Frontal cortex (tissue), 4 donors: ENCODE results near the gene FOXC1. TPM values are rescaled to one million over a fixed set of nuclear protein-coding genes. Genes with fewer than 3 reads are reported as not detected.

Source experiments
- DNase-seq, 2 donors: peaks; one replicate each; pipeline ENCODE4 v3.0.0; 2012; ENCODE audit warnings: low spot score in 2 of 2
- FAIRE-seq: peaks from 2 replicates; lab custom pipeline; 2012; peaks lifted over from hg19 to GRCh38; lab: Jason Lieb, UNC
- total RNA-seq: library from RNA; depleted of rRNA; stranded (reverse); fragments of >200 nt; gene quantifications from one replicate; pipeline ENCODE4 v1.2.3, GENCODE V29; 2014
- donor health status: control.
- donor health status: control.
- donor health status: control.

The FOXC1 gene
- total RNA-seq, 1 donor from 2014 or later: 4.1 TPM

DNA sequence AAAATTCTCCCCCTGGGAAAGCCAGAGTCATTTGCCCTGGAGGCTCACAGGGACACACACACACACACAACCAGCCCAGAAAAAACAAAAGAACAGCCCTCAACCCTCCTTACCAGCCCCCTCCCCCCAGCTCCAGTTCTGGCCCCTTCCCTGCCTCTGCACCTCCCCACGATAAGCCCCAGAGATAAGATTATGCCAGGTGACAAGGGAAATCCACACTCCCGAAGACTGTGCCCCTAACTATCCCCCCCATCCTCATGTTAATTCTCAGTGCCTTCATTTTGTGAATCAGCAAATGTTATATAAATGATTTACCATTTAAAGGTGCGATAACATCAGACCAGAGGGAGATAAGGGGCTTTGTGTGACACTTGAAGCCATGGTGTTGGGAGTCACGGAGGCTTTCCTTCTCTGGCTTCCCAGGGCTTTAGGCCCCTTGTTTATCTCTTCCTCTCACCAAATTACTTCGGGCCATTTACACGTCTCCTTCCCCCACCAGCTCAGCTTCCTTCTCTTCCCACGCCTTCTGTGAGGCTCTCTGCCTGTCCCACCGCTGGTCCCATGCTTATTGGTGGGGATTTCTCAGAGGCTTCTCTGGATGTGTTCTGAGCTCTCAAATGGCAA lies 12.5 kb upstream of the FOXC1 start:
- DNase-seq (no peak), FAIRE-seq (no peak)

DNA sequence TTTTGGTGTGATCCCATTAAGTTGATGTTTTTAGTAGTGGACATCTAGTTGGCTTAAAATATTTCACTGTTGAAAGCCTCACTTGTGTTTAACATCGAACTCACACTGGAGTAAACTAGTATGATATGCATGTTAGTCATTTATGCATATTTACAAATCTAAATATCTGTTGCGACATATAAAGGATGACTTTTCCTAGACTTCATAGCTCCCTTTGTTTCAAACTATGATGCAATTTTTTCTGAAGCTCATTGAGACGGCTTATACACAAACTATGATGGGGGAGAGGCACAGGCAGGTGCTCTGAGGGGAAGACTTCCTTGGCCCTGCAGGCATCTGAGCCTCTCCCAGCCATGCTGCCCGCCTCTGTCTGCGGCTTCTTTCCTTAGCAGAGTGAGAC lies 11.8 kb upstream of the FOXC1 start:
- FAIRE-seq (no peak), DNase-seq (no peak)

DNA sequence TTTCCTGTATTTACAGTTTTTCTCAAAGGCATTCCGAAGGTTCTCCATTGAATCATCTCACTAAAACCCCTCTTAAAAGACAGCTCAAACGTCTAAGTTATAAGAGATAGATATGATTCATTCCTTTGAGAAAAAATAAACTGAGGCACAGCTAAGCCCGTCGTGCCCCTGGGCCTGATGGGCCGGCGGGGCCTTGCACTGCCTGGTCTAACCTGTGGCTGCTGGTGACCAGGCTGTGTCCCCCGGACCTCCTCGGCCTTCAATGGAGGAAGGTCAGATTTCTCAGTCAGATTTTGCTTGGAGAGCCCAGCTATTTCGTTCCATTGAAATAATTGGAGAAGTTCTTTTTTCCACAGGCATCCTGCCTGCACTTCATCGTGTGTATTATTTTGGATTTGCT lies 11.3 kb upstream of the FOXC1 start:
- no peak for FAIRE-seq
- DNase-seq: no peak

DNA sequence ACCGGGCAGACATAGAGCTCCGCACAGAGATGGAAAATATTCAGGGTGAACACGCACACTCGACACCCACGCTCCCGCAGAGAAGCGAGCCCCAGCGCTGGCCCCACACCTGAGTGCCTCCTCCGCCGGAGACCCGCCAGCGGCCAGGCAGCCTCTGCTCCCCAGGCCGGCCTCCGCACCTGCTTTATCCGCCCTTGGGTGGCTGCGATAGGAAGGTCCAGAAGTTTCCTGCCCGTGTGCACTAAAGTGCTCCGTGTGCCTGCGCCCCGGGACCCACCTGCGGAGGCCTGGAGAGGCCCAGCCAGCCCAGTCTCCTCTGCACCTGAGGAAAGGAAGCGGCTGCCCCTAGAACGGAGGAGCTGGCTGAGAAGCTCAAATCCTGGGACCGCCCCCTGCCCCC lies 10.8 kb upstream of the FOXC1 start:
- FAIRE-seq: no peak
- DNase-seq: no peak

- FAIRE-seq: no peak
- DNase-seq: no peak
Measured at GRCh38 chr6:1599469-1599868, 10.2 kb upstream of the FOXC1 start.

DNA sequence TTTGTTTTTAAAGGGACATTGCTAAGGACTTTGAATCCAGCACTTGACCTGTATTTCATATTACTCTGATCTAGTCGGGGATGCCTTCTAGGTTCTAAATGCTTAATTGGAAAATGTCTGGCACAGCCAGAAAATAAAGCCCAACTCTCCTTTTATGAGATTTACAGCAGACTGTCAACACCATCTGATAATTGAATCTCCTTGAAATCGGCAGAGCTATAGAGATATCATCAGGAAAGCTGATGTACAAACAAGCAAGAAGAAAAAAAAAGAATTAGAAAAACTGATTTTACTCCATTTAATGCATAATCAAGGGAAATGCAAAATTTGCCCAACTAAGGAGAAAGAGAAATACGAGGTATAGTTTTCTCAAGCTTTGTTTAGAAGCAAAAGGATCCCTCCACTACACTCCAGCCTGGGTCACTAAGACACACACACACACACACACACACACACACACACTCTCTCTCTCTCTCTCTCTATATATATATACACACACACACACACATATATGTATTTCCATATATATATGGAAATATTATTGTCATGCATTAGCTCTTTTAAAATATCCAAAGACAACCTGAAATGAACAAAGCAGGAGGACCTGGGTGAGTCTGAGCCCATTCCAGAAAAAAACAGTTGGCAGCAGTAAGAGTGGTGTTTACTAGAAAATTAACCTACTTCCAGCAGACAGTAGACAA lies 9.5 kb upstream of the FOXC1 start:
- no peak for FAIRE-seq

GRCh38 chr6:1600764-1601157 lies 9.0 kb upstream of the FOXC1 start:
- FAIRE-seq (no peak), DNase-seq (no peak)

More for the DNA sequence above, 9.5 kb upstream of the FOXC1 start:
- no peak for DNase-seq

DNA sequence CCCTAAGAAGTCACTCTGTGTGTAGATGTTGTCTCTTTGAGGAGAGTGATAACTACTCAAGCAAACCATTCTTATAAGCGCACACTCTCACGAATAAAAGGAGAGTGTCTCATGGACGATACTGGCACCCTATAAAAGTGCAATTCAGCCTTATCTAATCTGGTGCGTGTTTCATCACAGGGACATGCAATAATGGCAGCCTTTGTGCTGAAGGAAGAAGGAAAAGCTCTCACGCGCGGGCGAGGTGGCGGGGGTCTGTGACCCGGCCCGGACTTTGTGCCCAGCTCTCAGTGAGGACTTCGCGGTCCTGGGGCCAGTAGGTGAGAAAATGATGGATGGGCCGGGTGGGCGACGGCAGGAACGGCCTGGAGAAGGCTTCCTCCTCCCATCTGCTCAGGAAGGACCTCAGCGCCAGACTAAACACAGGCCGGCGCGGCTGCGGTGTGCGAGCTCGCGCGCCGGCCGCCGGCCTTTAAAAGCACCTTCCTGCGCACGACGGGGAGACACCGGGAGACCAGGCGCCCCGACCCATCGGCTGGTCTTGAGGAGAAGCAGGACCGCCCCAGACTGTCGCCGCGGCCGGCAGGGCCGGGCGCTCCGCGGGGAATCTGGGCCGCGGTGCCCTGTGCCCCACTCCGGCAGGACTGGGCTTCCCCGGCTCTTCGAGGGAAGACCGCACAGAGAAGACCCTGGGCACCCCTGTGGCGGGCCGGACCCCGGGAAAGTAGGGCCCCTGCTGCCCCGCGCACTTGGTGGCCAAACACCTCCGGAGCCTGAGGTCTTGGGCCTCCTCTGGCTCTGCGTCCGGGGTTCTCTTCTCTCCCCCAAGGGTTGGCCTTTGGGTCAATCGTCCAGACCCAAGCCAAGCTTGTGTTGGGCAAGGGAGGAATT lies 8.3 kb upstream of the FOXC1 start:
- FAIRE-seq (no peak), DNase-seq (no peak)

DNA sequence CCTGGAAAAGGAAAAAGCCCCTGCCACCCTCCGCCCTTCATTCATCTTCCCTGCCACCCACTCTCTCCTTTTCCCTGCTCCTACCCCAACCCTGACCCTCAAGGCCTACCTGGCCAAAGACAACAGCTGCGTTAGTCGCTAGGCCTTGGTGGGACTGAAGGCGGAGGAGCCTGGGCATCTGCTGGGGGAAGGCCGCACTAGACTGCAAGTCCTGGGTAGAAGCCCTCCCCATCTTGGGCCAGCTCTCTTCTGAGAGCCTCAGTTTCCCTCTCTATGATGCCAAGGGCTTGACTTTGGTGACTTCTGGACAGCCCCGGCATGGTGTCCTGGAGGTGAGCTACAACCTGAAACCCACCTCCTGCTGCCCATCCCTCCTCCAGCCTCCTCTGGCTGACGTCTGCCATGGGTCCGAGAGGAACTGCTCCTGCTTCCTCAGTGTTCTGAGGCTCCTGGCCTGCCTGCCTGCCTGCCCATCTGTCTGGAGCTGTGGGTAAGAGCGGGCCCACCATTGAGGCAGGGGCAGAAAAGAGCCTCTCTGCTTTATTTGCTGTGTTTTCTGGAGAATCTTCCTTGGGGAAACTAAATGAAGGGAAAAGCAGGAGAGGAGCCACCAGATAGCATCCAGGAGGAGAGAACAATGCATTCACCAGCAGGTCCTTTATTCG lies 7.5 kb upstream of the FOXC1 start:
- FAIRE-seq: no peak
- DNase-seq: no peak

DNA sequence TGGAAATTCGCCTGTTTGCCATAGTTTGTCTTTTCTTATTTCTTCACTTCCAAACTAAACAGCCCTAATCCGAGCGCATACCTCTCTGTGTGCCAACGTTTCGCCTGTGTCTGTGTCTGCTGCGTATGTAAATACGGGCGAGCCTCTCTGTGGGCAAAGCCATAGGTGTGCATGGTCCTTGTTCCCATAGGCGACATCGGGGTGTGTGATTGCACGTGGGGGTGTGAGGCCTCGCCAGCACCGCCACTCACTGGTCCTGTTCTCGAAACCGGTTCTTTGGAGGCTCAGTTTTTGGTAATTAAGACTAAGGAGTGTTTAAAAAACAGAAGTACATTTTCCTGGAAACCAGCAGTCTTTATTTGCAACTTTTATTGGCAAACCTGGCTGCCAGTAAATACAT lies 6.0 kb upstream of the FOXC1 start:
- FAIRE-seq (no peak), DNase-seq (no peak)

GRCh38 chr6:1604158-1605003 lies 5.3 kb upstream of the FOXC1 start:
- peak; percentile 82 to 86 for DNase-seq

GRCh38 chr6:1605004-1605892 lies 4.5 kb upstream of the FOXC1 start:
- FAIRE-seq (no peak), DNase-seq (peak in 1 of 2 donors; percentile 27)

More at GRCh38 chr6:1604158-1605003, 5.3 kb upstream of the FOXC1 start:
- no peak for FAIRE-seq

DNA sequence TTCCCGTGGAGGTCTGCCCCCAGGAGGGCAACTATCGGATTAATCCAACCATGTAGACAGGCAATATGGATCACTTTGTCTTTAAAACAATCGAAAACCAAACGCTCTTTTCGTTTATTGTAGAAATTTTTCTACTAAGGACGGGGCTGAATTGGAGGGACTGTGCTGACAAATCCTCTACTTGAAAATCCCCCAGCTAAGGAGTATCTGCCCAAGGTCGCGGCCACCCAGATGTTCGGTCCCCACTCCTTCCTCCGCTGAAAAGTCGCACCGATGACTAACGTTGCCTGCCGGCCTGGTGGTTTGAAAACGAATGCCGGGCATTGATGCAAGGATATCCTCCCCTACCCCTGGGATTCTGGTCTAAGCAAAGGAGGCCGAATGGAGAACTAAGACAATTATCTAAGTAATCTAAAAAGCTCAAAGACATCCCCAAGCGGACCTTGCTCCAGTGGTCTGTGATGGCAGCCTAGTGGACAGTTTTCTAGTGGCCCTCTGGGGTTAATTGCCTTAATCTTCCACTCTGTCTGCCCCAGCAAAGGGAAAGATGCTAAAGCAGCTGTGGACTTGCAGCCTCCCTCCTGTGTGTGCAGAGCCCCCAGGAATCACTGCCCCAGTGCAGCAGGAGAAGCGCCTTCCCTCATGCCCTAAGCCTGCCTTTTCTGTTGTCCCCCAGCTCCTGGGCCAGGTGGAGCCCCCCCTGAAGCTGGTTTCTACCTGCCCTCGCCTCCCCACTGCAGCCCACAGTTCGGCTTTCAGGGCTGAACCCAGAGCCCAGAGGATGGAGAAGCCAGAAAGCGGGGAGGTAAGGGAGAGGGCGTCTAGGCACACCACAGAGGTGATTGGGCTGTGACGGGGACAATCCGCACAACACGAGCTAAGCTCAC lies 3.6 kb upstream of the FOXC1 start:
- FAIRE-seq: no peak

DNA sequence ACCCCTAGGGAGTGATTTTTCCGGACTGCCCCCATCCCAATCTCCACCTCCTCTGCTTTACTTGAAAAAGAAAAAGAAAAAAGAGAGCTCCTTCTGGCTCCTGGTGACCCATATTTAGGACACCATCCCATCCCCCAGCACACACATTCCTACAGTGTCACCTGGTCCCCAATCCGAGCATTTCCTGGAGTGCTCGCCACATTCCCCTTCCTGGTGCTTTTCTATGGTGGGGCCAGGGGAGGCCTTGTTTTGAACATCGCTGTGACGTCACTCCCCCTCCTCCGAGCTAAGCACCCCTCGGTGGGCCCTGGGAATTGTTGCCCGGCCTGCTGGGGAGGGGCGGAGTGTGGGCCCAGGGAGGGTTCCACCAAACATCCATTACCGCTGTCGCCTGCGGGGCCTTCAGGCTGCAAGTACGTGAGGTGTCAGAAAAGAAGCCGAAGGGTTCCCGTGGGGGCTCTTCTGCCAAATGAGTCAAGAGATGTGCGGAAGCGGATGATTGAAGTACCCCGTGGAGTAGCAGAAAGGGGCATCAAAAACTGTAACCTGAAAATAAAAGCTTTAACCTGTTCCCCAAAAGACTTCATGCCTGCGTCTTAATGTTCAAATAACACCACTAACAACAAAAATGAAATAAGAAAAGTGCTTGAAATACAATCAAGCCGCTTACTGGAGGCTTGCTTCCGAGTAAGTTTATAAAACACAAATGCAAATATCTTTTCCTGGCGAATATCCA lies 2.8 kb upstream of the FOXC1 start:
- DNase-seq (peak in 1 of 2 donors; percentile 36), FAIRE-seq (no peak)

More for the DNA sequence above, 3.6 kb upstream of the FOXC1 start:
- DNase-seq: peak in 1 of 2 donors; percentile 32

- FAIRE-seq (no peak), DNase-seq (peak in 1 of 2 donors; percentile 29)
Measured at GRCh38 chr6:1607516-1608221, 2.0 kb upstream of the FOXC1 start.
